Adipose tissue (tissue), 3 donors: ENCODE measurements around the gene AKNA. TPM values are rescaled to one million over a fixed set of nuclear protein-coding genes. Genes with fewer than 3 reads are reported as not detected.

Experiments used
- H3K27ac ChIP-seq: one replicate; pipeline ENCODE4 v1.5.1; 2013; ENCODE audit warnings: low read depth, low read length
- WGBS, 3 donors: extraction: QIAGEN DNeasy Blood & Tissue Kit; methylation state at CpG; one replicate each; pipeline ENCODE4 v1.1.7; 2013; 5-methylcytosine and 5-hydroxymethylcytosine counted together
- polyA plus RNA-seq, 3 donors: library from polyadenylated mRNA; stranded (reverse); fragments of 200-250 nt; gene quantifications; one replicate each; pipeline ENCODE4 v1.2.3, GENCODE V29; 2013
- donor health status: healthy with polysubstance abuse.
- donor health status: Bipolar disorder and iron deficiency.
- donor health status: healthy.

The AKNA gene
- polyA plus RNA-seq, 3 donors, result 10.3 to 25.5 (median 22.3) TPM

DNA sequence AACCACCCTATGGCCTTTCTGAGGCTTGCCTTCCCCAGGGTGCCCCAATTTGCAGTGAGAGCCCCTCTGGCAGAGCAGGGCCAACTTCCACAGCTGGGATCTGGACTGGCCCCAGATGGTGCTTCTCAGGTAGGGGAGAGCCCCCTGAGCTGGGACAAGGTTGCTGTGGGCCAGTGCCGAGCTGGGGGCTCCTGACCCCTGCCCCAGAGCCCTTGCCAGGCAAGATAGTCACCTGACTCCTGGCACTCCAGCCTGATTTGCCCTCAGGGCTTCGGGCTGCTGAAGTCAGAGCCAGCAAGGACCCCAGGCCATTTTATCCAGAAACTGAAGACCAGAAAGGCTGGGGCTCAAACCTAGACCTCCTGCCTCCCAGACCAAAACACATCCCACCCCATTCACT, 33.4 kb upstream of the AKNA start:
- 80 to 89% (median 81%) methylated on average over 2 of the region's 2 CpGs for WGBS, 3 donors
- H3K27ac ChIP-seq, result no peak overlapping the region

DNA sequence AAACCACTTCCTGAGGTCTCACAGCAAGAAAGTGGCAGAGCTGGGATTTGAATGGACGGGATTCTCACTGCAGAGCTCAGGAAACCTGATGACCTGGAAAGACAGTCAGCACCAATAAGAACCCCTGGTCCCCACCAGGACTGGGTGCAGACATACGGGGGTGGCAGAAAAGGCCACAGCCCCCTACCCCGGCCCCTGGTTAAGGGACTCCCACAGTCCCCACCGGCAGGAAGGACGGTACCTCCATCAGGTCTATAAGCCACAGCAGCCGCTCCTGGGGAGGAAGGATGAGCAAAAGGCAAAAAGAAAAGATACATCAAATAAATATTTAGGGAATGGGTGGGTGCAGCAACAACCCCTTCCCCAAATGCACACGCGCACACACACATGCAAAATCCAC, 32.0 kb upstream of the AKNA start:
- WGBS, 3 donors, result 91 to 96% (median 93%) methylated on average over 8 of the region's 8 CpGs
- H3K27ac ChIP-seq, result no peak overlapping the region

DNA sequence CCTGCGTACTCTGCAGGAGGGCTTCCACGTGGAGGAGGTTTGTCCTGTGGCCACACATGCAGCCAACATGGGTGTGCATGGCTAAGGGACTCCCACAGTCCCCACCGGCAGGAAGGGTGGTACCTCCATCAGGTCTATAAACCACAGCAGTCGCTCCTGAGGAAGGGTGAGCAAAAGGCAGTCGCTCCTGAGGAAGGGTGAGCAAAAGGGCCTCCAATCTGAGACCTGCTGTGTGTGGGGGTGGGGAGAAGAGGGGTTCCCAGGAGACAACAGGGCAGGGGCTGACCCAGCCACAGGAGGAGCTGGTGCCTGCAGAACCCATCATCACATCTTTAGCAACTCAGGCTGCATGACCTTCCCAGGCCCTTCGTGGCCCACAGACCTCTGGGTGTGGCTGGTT, 30.3 kb upstream of the AKNA start:
- no peak overlapping the region for H3K27ac ChIP-seq
- WGBS, 3 donors, result 83 to 89% (median 87%) methylated on average over 6 of the region's 6 CpGs

DNA sequence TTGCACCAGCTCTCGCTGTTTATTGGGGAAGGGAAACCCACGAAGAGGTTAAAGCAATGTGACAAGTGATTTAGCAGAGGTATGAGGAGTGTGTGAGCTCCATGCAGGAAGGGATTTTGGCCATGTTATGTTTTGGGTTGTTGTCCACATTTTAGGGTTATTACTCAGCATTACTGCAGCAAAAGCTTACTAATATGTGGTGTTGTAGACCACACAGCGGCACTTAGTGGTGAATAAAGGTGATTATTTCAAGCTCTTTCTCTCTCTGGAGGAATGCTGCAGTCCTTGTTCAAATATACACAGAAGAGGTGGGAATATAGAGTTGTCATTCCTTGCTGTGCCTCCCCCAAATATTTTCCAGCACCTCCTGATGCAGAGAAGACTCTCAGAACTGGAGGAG, 29.7 kb upstream of the AKNA start:
- 64 to 73% (median 66%) methylated on average over 3 of the region's 3 CpGs for WGBS, 3 donors
- no peak overlapping the region for H3K27ac ChIP-seq

DNA sequence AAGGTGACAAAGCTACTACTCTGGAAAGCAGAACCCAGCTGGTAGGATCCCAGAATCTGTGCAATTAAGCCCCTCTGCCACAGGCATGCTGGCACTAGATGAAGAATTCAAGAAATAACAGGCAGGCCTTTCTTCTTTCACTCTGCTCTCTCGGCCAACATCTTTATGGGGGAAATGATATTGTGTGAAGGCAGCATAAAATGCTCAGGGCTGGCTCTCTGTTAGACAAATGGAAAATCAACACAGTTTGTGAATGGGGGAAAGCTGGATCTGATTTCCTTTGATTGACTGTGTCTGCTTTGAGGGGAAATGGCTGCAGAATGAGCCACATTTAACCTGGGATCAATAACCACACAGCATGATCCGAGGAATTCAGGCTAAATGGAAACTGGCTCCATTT, 29.1 kb upstream of the AKNA start:
- WGBS, 3 donors, result 86 to 96% (median 92%) methylated on average over 2 of the region's 2 CpGs
- H3K27ac ChIP-seq, result no peak overlapping the region

DNA sequence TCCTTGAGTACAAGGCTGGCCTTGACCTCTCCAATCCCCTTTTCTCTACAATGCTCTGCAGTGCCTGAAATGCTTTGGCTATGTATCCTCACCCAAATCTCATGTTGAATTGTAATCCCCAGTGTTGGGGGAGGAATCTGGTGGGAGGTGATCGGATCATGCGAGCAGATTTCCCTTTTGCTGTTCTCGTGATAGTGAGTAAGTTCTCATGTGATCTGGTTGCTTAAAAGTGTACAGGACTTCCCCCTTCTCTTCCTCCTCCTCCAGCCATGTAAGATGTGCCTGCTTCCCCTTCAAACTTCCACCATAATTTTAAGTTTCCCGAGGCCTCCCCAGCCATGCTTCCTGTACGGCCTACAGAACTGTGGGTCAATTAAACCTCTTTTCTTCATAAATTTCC, 28.5 kb upstream of the AKNA start:
- 50 to 80% (median 54%) methylated on average over 5 of the region's 5 CpGs for WGBS, 3 donors
- H3K27ac ChIP-seq, result no peak overlapping the region

DNA sequence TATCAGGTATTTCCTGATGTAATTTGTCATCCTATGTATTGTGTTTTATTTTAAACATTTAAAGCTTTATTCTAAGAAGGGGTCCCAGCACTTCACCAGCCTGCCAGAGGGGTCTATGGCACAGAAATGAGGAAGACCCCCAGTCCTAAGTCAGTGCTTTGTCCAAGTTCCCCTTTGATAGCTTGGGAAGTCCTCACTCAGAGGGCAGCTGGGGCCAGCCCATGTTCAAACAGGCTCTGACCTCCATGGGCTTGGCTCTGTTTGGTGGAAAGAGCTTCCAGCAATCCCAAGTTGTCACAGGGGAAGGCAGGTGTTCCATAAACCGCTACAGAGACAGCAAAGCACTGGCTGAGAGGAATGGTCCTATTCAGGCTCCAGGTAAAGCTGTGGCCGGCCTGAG, 26.6 kb upstream of the AKNA start:
- no peak overlapping the region for H3K27ac ChIP-seq
- 56 to 71% (median 70%) methylated on average over 2 of the region's 2 CpGs for WGBS, 3 donors

DNA sequence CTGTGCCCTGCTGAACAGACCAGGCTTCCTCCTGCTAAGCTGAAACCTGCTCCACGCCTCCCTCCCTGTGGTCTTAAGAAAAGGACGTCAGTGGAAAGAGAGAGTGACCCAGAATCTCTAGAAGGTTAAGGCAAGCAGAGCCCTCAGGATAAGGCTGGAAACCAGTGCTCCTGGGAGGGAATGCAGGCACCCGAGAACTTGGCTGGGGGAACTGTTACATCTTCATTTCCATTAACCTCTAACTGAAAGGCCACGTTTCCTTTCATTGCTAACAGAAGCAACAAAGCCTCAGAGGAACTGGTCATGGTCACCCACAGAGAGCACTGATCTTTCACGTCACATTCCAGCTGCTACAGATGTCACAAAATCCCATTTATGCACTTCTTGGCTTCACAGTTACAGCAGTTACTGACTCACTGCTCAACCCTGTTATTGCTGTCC, 26.1 kb upstream of the AKNA start:
- H3K27ac ChIP-seq, result no peak overlapping the region

DNA sequence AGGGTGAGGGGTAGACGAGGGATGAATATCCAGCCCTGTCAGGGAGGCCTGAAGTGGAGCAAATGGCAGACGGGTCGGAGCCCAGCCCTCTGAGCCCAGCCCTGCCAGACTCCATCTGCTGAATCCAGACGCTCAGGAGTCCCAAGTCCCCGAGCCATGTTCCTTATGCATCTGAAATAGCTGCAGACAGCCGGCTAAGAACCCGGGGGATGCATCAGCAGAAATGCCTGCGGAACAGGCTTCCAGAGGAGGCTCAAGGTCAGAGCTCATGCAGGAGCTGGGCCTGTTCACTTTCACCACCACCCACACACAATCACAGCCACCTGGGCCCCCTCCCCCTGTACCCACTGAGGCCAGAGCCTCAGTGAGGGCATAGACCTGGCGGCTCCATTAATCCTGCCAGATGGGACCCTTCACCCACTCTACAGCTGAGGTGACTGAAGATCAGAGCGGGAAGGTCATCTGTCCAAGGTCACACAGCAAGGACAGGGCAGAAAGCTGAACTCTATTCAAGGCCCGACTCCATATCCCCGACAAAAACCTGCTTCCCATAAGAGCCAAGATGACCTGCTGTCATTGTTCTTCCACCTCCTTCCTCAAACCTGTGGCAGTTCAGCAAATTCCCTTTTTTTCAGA, 24.4 kb upstream of the AKNA start:
- no peak overlapping the region for H3K27ac ChIP-seq
- 84 to 94% (median 86%) methylated on average over 12 of the region's 12 CpGs for WGBS, 3 donors

More for the DNA sequence above, 26.1 kb upstream of the AKNA start:
- WGBS, 3 donors, result 35 to 68% (median 47%) methylated on average over 5 of the region's 5 CpGs

DNA sequence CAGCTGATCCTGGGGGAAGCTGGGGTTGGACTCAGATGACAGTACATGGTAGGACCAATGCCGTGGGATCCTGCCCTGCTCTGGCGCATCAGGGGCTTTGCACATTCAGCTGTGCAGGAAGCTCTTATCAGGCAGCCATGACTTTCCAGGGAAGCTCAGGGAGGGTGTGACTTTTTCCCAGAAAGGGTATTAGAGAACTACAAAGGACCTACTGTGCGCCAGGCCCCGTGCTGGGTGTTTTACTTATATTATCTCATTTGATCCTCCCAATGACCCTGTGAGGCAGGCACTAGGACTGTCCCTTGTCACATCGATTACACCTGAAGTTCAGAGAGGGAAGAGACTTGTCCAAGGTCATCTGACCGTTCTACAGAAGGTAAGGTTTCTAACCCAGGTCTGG, 23.7 kb upstream of the AKNA start:
- no peak overlapping the region for H3K27ac ChIP-seq
- WGBS, 3 donors, result 79 to 95% (median 93%) methylated on average over 6 of the region's 6 CpGs

DNA sequence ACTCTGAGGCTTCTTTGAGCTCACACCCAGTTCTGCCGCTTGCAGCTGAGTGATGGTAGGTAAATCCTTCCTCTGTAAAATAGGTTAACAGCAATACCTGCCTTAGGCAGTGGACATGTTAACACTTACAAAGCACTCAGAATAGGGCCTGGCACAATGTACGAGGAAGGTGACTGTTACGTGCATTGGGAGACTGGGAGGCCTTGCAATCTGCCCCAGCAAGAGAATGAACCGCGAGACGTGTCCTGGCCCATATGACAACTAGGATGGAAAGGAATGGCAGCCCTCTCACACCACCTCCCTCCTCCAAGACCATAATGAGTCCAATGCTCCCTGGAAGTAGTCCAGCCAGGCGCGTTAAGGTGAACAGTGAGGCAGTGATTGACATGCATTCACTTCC, 23.1 kb upstream of the AKNA start:
- 91 to 94% (median 94%) methylated on average over 8 of the region's 8 CpGs for WGBS, 3 donors
- H3K27ac ChIP-seq, result no peak overlapping the region

DNA sequence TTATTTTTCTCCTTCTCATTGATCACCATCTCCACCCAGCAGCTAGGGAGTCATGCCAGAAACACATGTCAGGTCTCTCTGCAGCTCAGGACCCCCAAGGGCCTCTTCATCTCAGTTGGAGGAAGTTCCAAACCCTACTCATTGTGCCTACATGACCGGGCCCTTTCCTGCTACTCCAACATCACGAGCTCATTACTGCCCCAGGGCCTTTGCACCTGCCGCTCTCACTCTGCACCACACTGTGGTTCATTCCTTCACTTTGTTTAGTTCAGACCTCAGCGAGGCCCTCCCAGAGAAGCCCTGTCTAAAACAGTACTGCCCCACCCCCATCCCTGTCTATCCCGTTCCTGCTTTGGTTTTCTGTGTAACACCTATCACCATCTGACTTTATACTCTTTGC, 22.1 kb upstream of the AKNA start:
- WGBS, 3 donors, result 67 to 83% (median 73%) methylated on average over 5 of the region's 5 CpGs
- H3K27ac ChIP-seq, result no peak overlapping the region

DNA sequence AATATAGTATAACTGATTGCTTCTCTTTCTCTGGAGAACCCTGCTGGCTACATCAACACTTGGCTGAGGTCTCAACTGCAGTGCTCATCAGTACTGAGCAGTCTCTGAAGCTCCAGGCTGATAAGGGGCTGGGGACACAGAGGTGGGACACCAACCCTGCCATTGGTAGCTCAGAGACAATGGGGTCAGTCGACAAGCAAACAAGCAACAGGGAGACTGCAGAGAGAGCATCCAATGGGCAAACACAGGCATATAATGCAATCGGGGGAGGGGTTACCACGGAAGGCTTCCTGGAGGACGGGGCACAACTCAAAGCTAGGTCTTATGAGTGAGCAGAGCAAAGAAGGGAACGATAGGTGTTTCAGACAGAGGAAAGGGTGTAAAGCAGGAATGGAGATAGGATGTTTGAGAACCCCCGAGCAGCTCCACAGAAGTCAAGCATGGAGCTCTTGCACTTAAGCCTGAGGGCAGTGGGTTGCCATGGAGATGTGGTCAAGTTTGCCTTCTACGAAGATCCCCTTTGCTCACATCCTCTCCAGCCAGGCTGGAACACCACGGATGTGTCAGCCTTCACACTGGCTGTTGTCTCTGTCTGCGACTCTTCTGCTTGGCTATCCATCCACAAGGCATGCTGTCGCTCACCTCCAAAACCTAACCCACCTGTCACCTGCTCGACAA, 21.5 kb upstream of the AKNA start:
- WGBS, 3 donors, result 65 to 77% (median 68%) methylated on average over 11 of the region's 11 CpGs
- H3K27ac ChIP-seq, result no peak overlapping the region

DNA sequence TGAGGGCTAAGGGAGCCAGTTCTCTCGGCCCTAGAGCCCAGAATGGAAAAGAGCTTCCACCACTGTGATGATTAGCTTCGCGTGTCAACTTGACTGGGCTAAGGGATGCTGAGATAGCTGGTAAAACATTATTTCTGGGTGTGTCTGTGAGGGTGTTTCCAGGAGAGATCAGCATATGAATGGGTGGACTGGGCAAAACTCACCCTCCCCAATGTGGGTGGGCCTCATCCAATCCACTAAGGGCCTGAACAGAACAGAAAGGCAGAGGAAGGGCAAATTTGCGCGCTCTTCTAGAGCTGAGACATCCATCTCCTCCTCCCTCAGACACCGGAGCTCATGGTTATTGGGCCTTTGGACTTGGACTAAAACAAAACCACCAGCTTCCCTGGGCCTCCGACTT, 20.9 kb upstream of the AKNA start:
- H3K27ac ChIP-seq, result no peak overlapping the region
- WGBS, 3 donors, result 74 to 87% (median 84%) methylated on average over 7 of the region's 7 CpGs

DNA sequence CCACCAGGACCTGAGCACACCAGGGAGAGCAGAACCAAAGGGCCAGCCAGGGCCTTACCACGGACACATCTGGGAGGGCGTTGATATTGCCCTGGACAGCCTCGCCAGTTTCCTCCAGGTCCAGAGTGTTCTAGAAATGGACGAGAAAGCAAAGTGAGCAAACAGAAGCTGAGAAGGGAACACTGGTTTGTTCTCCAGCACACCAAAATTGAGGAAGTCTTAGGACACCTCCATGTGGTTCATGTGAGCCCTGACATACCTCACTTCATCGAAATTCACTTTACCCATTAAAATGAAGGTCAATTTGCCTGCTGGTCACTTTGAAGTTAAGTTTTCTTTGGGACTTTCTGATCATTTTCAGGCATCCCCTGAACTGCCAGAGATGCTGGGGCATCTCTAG, 20.1 kb upstream of the AKNA start:
- WGBS, 3 donors, result 82 to 89% (median 86%) methylated on average over 5 of the region's 5 CpGs

DNA sequence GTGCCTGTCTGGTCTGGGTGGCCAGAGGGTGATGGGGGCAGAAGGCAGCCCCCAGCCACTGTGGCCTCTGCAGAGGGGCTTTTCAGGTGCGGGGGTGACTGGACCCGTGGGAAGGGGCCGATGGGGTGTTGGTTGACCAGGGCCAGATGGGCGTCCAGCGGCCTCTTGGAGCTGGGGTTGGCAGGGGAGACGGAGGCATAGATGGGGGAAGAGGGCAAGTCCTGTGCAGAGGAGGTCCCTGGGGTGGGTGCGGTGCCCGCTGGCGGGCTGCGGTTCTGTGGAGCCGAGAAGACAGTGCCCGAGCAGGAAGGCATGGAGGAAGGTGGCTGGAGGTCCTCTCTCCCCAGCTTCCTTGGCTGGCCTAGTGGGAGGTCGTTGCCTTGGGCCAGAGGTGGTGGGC, 18.7 kb upstream of the AKNA start:
- WGBS, 3 donors, result 90 to 94% (median 93%) methylated on average over 13 of the region's 13 CpGs
- no peak overlapping the region for H3K27ac ChIP-seq

More for the DNA sequence above, 20.1 kb upstream of the AKNA start:
- H3K27ac ChIP-seq, result no peak overlapping the region

DNA sequence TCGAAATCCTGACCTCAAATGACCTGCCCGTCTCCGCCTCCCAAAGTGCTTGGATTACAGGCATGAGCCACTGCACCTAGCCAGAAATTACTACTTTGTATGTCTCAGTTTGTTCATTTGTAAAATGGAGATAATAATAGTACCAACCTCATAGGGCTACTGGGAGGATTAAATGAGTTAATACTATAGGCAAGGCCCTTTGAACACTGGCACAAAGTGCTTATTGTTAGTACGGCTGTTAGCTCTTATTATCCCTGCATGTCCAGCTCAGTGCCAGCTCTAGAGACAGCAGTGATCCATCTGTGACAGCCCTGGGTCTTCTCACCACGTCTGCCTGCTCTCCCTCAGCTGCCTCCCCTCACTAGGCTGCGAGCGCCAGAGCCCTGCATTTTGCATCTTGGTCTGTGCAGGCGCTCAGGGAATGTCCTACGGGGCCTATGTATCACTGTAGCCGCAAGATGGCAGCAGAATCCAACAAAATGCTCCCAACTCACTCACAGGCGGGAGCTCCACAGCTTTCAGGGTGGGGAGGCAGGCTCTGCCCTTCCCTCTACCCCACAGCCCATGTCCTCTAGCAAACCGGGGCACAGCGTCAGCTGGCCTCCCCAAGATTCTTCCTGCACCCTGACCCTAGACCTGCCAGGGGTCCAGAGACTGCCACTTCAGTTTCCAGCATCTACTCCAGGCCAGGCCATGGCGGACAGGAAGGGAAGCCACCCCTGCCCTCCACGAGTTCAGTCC, 17.7 kb upstream of the AKNA start:
- WGBS, 3 donors, result 22 to 34% (median 25%) methylated on average over 15 of the region's 15 CpGs

DNA sequence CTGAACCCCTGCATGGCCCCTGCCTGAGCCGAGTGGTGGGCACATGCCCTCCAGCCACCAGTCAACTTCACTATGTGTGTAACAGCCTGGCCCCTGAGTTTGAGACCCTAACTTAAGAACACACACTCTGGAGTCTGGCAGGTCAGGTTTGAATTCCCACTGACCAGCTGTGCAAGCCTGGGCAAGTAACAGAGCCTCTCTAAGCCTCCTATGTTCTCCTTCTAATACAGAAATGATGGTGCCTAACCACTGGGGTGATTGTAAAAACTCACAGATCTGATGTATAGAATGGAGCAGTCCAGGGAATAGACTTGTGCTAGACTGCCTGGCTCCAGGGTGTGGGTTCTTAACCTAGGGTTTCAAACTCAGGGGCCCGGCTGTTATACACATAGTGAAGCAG, 16.7 kb upstream of the AKNA start:
- H3K27ac ChIP-seq, result no peak overlapping the region
- WGBS, 3 donors, result 85 to 89% (median 87%) methylated on average over 2 of the region's 2 CpGs

More for the DNA sequence above, 17.7 kb upstream of the AKNA start:
- no peak overlapping the region for H3K27ac ChIP-seq

DNA sequence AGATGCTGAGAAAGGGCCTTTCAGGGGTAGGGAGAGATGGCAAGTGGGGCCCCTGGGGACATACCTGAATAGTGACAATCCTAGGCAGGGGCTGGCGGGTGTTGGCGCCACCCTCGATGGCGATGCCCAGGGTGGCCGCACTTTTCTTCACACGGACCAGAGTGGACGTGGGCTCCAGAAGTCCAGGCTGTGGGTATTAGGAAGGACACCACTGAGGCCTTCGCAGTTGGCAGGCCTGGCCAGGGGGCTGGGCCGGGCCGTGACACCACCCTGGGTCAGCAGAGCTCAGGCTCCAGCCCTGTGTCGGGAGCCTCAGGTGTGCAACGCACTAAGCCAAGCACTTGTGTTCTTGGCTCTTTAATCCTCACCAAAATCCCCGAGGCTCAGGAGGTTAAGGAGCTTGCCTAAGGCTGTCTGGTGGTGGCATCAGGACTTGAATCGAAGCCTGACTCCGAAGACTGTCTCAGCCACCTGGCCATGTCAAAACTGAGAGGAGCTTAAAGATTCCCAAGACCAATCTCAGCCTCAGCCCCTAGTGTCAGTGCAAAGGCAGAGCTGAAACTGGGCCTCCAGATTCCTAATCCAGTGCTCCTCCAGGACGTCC, 15.5 kb upstream of the AKNA start:
- 90 to 94% (median 91%) methylated on average over 16 of the region's 16 CpGs for WGBS, 3 donors
- no peak overlapping the region for H3K27ac ChIP-seq
